Activated gamma-delta T cell treated with Interleukin-2 at 50 U/mL for 16 hours (primary cell): ENCODE data around the gene AFG1L.
"Not testable (repeated sequence)": the region's sequence is repeated elsewhere in the genome, so short reads cannot be mapped to it uniquely, and the experiment has no call there.

Experiments used
- DNase-seq: peaks from one replicate; pipeline ENCODE4 v3.0.0-alpha.2; 2020

AFG1L gene

GRCh38 chr6:108291091-108291490, 3.8 kb upstream of the AFG1L start:
- no peak for DNase-seq

GRCh38 chr6:108292561-108292960, 2.3 kb upstream of the AFG1L start:
- DNase-seq, result not testable (repeated sequence)

GRCh38 chr6:108293527-108294296, 1.1 kb upstream of the AFG1L start:
- no peak for DNase-seq

GRCh38 chr6:108294297-108294726, 542 bp upstream of the AFG1L start:
- no peak for DNase-seq

GRCh38 chr6:108295676-108296075, 822 bp downstream of the AFG1L start:
- no peak for DNase-seq

- no peak for DNase-seq
Measured at GRCh38 chr6:108302386-108302785, 7.5 kb downstream of the AFG1L start.

GRCh38 chr6:108304646-108305045, 9.8 kb downstream of the AFG1L start:
- no peak for DNase-seq

GRCh38 chr6:108308641-108309040, 13.8 kb downstream of the AFG1L start:
- not testable (repeated sequence) for DNase-seq

GRCh38 chr6:108309844-108310243, 15.0 kb downstream of the AFG1L start:
- no peak for DNase-seq

GRCh38 chr6:108312605-108313004, 17.8 kb downstream of the AFG1L start:
- DNase-seq, result no peak

- DNase-seq, result no peak
Measured at GRCh38 chr6:108321253-108321747, 26.4 kb downstream of the AFG1L start.

- DNase-seq, result no peak
Measured at GRCh38 chr6:108322728-108323127, 27.9 kb downstream of the AFG1L start.

- no peak for DNase-seq
Measured at GRCh38 chr6:108323710-108324466, 29.0 kb downstream of the AFG1L start.

GRCh38 chr6:108330221-108330785, 35.4 kb downstream of the AFG1L start:
- DNase-seq, result not testable (repeated sequence)

GRCh38 chr6:108330806-108331205, 36.0 kb downstream of the AFG1L start:
- no peak for DNase-seq

GRCh38 chr6:108331982-108332381, 37.1 kb downstream of the AFG1L start:
- no peak for DNase-seq

- no peak for DNase-seq
Measured at GRCh38 chr6:108336971-108337370, 42.1 kb downstream of the AFG1L start.

- no peak for DNase-seq
Measured at GRCh38 chr6:108337721-108338120, 42.9 kb downstream of the AFG1L start.

- DNase-seq, result no peak
Measured at GRCh38 chr6:108341372-108341771, 46.5 kb downstream of the AFG1L start.

- DNase-seq, result no peak
Measured at GRCh38 chr6:108343894-108344293, 49.0 kb downstream of the AFG1L start.

- DNase-seq, result no peak
Measured at GRCh38 chr6:108348655-108349349, 53.9 kb downstream of the AFG1L start.

GRCh38 chr6:108350528-108350927, 55.7 kb downstream of the AFG1L start:
- no peak for DNase-seq

- no peak for DNase-seq
Measured at GRCh38 chr6:108353853-108354252, 59.0 kb downstream of the AFG1L start.
